ENCODE data around the gene FANK1. TPM values are rescaled to one million over a fixed set of nuclear protein-coding genes. Genes with fewer than 3 reads are reported as not detected.

The FANK1 gene
- total RNA-seq, 2 experiments from 2014 or later, result 0.25 TPM; not detected in 1

- Histone ChIP-seq H3K9me3 (ENCODE audit: control insufficient read depth in 1 of 2, insufficient read depth in 1 of 2, low read length in 2 of 2) (no peaks in the 10 kb centered on the region), H3K4me1 (ENCODE audit: insufficient read depth, low read length) (no peaks in the 10 kb centered on the region), H3K27me3 (ENCODE audit: control insufficient read depth in 1 of 2, insufficient read depth in 2 of 2, low read length in 2 of 2) (peaks cover 5 to 10% of the 10 kb centered on the region in 2 experiments), H3K27ac (ENCODE audit: low read depth in 1 of 2, low read length in 2 of 2) (no peak overlapping the region), H3K36me3 (ENCODE audit: insufficient read depth, low read length) (no peaks in the 10 kb centered on the region), H3K4me3 (ENCODE audit: low read length) (no peak overlapping the region)
- ATAC-seq (ENCODE audit: poor library complexity) (no peak), DNase-seq (no peak)
- Mint-ChIP-seq H3K4me1 (ENCODE audit: low read depth) (no peaks in the 10 kb centered on the region), H3K36me3 (ENCODE audit: low read depth) (no peaks in the 10 kb centered on the region), H3K27me3 (peaks cover 69% of the 10 kb centered on the region), H3K4me3 (no peak overlapping the region), H3K27ac (no peak overlapping the region), H3K9me3 (no peaks in the 10 kb centered on the region)
- TF ChIP-seq CTCF (IDR thresholded peaks at IDR 0.05), result no peak
- POLR2A ChIA-PET, result no interaction called here
- CTCF ChIA-PET, result no interaction called here
- intact Hi-C loops (cut with DNase I, micrococcal nuclease), result no loop called here
Measured at GRCh38 chr10:125936331-125936730, 40.0 kb downstream of the FANK1 start.

DNA sequence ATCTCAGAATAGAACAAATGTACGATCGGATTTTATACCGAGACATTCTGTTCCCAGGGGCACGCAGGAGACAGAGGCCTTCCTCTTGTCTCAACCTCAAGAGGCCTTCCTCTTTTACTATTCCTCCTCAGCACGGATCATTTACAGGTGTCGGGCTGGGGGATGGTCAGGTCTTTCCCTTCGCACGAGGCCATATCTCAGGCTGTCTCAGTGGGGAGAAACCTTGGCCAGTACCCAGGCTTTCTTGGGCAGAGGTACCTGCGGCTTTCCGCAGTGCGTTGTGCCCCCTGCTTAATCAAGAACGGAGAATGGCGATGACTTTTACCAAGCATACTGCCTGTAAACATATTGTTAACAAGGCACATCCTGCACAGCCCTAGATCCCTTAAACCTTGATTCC, 44.2 kb downstream of the FANK1 start:
- Histone ChIP-seq H3K9me3 (ENCODE audit: control insufficient read depth in 1 of 2, insufficient read depth in 1 of 2, low read length in 2 of 2) (peaks cover 0 to 4% of the 10 kb centered on the region in 2 experiments), H3K36me3 (ENCODE audit: insufficient read depth, low read length) (no peaks in the 10 kb centered on the region), H3K27ac (ENCODE audit: low read depth in 1 of 2, low read length in 2 of 2) (no peak overlapping the region), H3K4me3 (ENCODE audit: low read length) (no peak overlapping the region), H3K4me1 (ENCODE audit: insufficient read depth, low read length) (no peaks in the 10 kb centered on the region), H3K27me3 (ENCODE audit: control insufficient read depth in 1 of 2, insufficient read depth in 2 of 2, low read length in 2 of 2) (no peaks in the 10 kb centered on the region)
- Mint-ChIP-seq H3K9me3 (no peaks in the 10 kb centered on the region), H3K27me3 (peaks cover 62% of the 10 kb centered on the region), H3K4me1 (ENCODE audit: low read depth) (no peaks in the 10 kb centered on the region), H3K36me3 (ENCODE audit: low read depth) (no peaks in the 10 kb centered on the region), H3K4me3 (no peak overlapping the region), H3K27ac (no peak overlapping the region)
- ATAC-seq (ENCODE audit: poor library complexity) (no peak), DNase-seq (no peak)
- TF ChIP-seq CTCF (IDR thresholded peaks at IDR 0.05), result no peak
- intact Hi-C loops (cut with DNase I, micrococcal nuclease), result no loop called here
- ChIA-PET POLR2A (no interaction called here), CTCF (no interaction called here)

- H3K27ac ChIP-seq (ENCODE audit: low read depth in 1 of 2, low read length in 2 of 2), result no peak overlapping the region
- no peak overlapping the region for H3K27ac Mint-ChIP-seq
- no peaks in the 10 kb centered on the region for H3K27me3 Mint-ChIP-seq
- ATAC-seq (ENCODE audit: poor library complexity), result no peak
- ChIA-PET POLR2A (no interaction called here), CTCF (no interaction called here)
- H3K36me3 ChIP-seq (ENCODE audit: insufficient read depth, low read length), result no peaks in the 10 kb centered on the region
- peaks cover 9% of the 10 kb centered on the region for H3K9me3 Mint-ChIP-seq
- TF ChIP-seq CTCF (IDR thresholded peaks at IDR 0.05), result no peak
- H3K4me1 Mint-ChIP-seq (ENCODE audit: low read depth), result no peaks in the 10 kb centered on the region
- no peak overlapping the region for H3K4me3 Mint-ChIP-seq
- no peaks in the 10 kb centered on the region for H3K27me3 ChIP-seq (ENCODE audit: control insufficient read depth in 1 of 2, insufficient read depth in 2 of 2, low read length in 2 of 2)
- peaks cover 17 to 24% of the 10 kb centered on the region in 2 experiments for H3K9me3 ChIP-seq (ENCODE audit: control insufficient read depth in 1 of 2, insufficient read depth in 1 of 2, low read length in 2 of 2)
- DNase-seq, result no peak
- H3K4me3 ChIP-seq (ENCODE audit: low read length), result no peak overlapping the region
- no peaks in the 10 kb centered on the region for H3K36me3 Mint-ChIP-seq (ENCODE audit: low read depth)
- no peaks in the 10 kb centered on the region for H3K4me1 ChIP-seq (ENCODE audit: insufficient read depth, low read length)
- intact Hi-C loops (cut with DNase I, micrococcal nuclease), result no loop called here
Measured at GRCh38 chr10:125951290-125951689, 54.9 kb downstream of the FANK1 start.
